ENCODE measurements around the gene COL18A1. TPM values are rescaled to one million over a fixed set of nuclear protein-coding genes. Genes with fewer than 3 reads are reported as not detected.

Gene COL18A1
- total RNA-seq, 1 experiment from 2014 or later = 170 TPM

DNA sequence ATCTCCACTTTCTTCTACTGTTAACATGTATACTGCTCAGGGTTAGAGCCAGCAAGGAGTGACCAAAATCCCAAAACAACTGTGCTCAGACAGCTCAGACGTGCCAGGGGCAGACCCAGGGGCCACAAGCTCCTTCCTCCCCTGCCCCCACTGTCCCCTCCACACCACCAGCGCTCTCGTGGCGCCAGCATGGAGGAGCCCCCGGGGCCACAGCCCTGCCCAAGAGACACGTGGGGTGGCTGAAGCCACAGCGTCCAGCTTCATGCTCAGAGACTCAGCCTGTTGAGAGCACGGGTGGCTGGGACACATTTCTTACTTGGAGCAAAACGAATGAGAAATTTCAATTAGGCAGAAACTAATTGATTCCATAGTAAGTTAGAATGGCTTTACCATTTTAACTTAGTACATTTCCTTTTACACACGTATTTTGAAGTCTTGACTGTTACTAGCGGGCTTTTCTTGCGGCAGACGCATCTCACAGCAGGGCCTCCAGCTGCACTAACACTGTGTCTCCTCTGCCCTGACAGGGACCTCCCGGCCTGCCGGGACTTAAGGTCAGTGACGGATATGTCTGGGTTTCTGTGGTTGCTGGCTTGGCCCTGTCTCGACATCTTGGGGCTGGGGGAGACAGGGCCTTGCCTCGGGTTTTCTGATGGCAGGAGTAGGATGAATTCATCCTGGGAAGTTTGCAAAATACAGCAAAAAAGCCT lies 83.1 kb downstream of the COL18A1 start:
- H3K9me3 Mint-ChIP-seq (ENCODE audit: unreplicated experiment) = no peaks in the 10 kb centered on the region
- H3K27ac Mint-ChIP-seq (ENCODE audit: unreplicated experiment) = peak overlapping the region; percentile 10
- Histone ChIP-seq H3K27me3 (replicated peaks; ENCODE audit: control insufficient read depth, insufficient read depth, low read length) (no peaks in the 10 kb centered on the region), H3K4me3 (ENCODE audit: low read depth, low read length) (no peak overlapping the region), H3K4me1 (no peaks in the 10 kb centered on the region), H3K36me3 (ENCODE audit: control insufficient read depth, insufficient read depth, low read length) (0 out of 2 replicates have a peak, but pooled peaks cover 4% of the 10 kb centered on the region), H3K9me3 (no peaks in the 10 kb centered on the region)
- no peaks in the 10 kb centered on the region for H3K27me3 Mint-ChIP-seq (ENCODE audit: insufficient read depth, unreplicated experiment)
- H3K4me3 Mint-ChIP-seq (ENCODE audit: unreplicated experiment) = no peak overlapping the region
- no peak for DNase-seq
- no TSS peak for BruUV-seq (replicated peaks)
- intact Hi-C loops (cut with micrococcal nuclease; ENCODE audit: unreplicated experiment) = no loop called here
- ChIA-PET POLR2A (no interaction called here), CTCF (no interaction called here)
- H3K4me1 Mint-ChIP-seq (ENCODE audit: low read depth, unreplicated experiment) = no peaks in the 10 kb centered on the region
- peaks cover 64% of the 10 kb centered on the region for H3K36me3 Mint-ChIP-seq (ENCODE audit: insufficient read depth, unreplicated experiment)
- TF ChIP-seq, protein P1, sequence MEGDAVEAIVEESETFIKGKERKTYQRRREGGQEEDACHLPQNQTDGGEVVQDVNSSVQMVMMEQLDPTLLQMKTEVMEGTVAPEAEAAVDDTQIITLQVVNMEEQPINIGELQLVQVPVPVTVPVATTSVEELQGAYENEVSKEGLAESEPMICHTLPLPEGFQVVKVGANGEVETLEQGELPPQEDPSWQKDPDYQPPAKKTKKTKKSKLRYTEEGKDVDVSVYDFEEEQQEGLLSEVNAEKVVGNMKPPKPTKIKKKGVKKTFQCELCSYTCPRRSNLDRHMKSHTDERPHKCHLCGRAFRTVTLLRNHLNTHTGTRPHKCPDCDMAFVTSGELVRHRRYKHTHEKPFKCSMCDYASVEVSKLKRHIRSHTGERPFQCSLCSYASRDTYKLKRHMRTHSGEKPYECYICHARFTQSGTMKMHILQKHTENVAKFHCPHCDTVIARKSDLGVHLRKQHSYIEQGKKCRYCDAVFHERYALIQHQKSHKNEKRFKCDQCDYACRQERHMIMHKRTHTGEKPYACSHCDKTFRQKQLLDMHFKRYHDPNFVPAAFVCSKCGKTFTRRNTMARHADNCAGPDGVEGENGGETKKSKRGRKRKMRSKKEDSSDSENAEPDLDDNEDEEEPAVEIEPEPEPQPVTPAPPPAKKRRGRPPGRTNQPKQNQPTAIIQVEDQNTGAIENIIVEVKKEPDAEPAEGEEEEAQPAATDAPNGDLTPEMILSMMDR (IDR thresholded peaks at IDR 0.05; ENCODE audit: insufficient read depth in 1 of 2, low read depth in 1 of 2, low read length in 1 of 2, severe bottlenecking in 1 of 2, unreplicated experiment in 1 of 2) = no peak

DNA sequence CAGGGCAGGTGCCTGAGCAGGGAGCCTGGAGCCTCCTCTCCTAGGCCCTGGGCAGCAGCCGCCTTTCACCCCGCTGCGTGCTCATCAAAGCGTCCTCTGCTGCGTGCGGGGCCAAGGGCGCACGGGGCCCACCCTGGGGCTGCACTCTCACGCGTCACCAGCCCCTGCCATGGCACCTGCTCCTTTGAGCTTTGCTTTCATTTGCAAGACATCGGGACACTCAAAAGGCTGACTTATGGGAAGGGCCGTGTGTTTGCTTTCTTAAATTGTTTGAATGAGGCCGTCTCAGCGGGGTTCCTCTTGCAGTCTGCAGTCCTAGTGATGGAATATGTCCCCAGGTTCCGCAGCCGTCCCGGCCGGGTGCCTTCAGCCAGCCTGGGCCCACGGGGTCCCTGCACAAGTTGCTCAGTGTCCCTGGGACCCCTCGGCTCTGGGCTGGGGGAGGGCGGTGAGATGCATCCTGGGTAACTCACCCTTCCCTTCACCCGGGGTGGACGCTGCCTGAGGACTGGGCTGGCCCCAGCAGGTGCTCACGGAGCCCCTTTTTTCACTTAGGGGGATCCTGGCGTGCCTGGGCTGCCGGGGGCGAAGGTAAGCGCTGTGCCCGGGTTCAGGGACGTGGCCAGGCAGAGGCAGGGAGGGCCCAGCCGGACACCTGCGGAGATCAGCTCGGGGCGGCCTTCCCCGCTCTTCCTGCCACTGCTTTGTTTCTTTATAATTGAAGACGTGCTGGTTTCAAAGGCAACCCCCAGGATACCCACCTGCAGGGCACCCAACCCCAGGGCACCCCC lies 84.2 kb downstream of the COL18A1 start:
- ChIA-PET CTCF (no interaction called here), POLR2A (no interaction called here)
- no peaks in the 10 kb centered on the region for H3K9me3 ChIP-seq
- Mint-ChIP-seq H3K9me3 (ENCODE audit: unreplicated experiment) (no peaks in the 10 kb centered on the region), H3K36me3 (ENCODE audit: insufficient read depth, unreplicated experiment) (peaks cover 54% of the 10 kb centered on the region), H3K27ac (ENCODE audit: unreplicated experiment) (no peak overlapping the region), H3K27me3 (ENCODE audit: insufficient read depth, unreplicated experiment) (no peaks in the 10 kb centered on the region), H3K4me3 (ENCODE audit: unreplicated experiment) (no peak overlapping the region), H3K4me1 (ENCODE audit: low read depth, unreplicated experiment) (no peaks in the 10 kb centered on the region)
- no peaks in the 10 kb centered on the region for H3K4me1 ChIP-seq
- intact Hi-C loops (cut with micrococcal nuclease; ENCODE audit: unreplicated experiment) = no loop called here
- no peak for DNase-seq
- H3K4me3 ChIP-seq (ENCODE audit: low read depth, low read length) = no peak overlapping the region
- no TSS peak for BruUV-seq (replicated peaks)
- TF ChIP-seq, protein P1 (IDR thresholded peaks at IDR 0.05; ENCODE audit: insufficient read depth in 1 of 2, low read depth in 1 of 2, low read length in 1 of 2, severe bottlenecking in 1 of 2, unreplicated experiment in 1 of 2) = no peak
- peaks cover 2% of the 10 kb centered on the region; the same call in 1 of the 2 replicates for H3K36me3 ChIP-seq (ENCODE audit: control insufficient read depth, insufficient read depth, low read length)
- H3K27me3 ChIP-seq (replicated peaks; ENCODE audit: control insufficient read depth, insufficient read depth, low read length) = no peaks in the 10 kb centered on the region

DNA sequence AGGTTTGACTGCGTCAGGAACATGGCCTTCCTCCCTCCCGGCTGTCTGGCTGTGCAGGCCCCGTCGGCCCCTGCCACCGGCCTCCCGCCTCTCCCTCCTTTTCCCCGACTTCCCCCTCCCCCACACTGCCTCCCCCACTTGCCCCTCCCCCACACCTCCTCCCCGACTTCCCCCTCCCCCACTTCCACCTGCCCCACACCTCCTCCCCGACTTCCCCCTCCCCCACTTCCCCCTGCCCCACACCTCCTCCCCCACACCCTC lies 84.7 kb downstream of the COL18A1 start:
- no peak for DNase-seq
- TF ChIP-seq, protein P1 (IDR thresholded peaks at IDR 0.05; ENCODE audit: insufficient read depth in 1 of 2, low read depth in 1 of 2, low read length in 1 of 2, severe bottlenecking in 1 of 2, unreplicated experiment in 1 of 2) = no peak
- Histone ChIP-seq H3K27me3 (replicated peaks; ENCODE audit: control insufficient read depth, insufficient read depth, low read length) (no peaks in the 10 kb centered on the region), H3K9me3 (no peaks in the 10 kb centered on the region), H3K36me3 (ENCODE audit: control insufficient read depth, insufficient read depth, low read length) (no peaks in the 10 kb centered on the region; the same call in 1 of the 2 replicates), H3K4me1 (no peaks in the 10 kb centered on the region), H3K4me3 (ENCODE audit: low read depth, low read length) (no peak overlapping the region)
- Mint-ChIP-seq H3K9me3 (ENCODE audit: unreplicated experiment) (no peaks in the 10 kb centered on the region), H3K36me3 (ENCODE audit: insufficient read depth, unreplicated experiment) (peaks cover 52% of the 10 kb centered on the region), H3K27me3 (ENCODE audit: insufficient read depth, unreplicated experiment) (no peaks in the 10 kb centered on the region), H3K4me3 (ENCODE audit: unreplicated experiment) (no peak overlapping the region), H3K27ac (ENCODE audit: unreplicated experiment) (no peak overlapping the region), H3K4me1 (ENCODE audit: low read depth, unreplicated experiment) (no peaks in the 10 kb centered on the region)
- ChIA-PET CTCF (no interaction called here), POLR2A (no interaction called here)
- intact Hi-C loops (cut with micrococcal nuclease; ENCODE audit: unreplicated experiment) = no loop called here
- no TSS peak for BruUV-seq (replicated peaks)

Measured in Caco-2 (cell line).